ENCODE results near the gene FBXO44.

GRCh38 chr1:11634365-11635192 is 20.1 kb upstream of the FBXO44 start:
- no peak for TF ChIP-seq CTCF (IDR thresholded peaks at IDR 0.05)
- no peak for TF ChIP-seq POLR2A (IDR thresholded peaks at IDR 0.05; ENCODE audit: low read length)
- no peak for TF ChIP-seq REST (IDR thresholded peaks at IDR 0.05)
- no peak for TF ChIP-seq JUN (IDR thresholded peaks at IDR 0.05)
- TF ChIP-seq FOXS1 (CRISPR knock-in tag; IDR thresholded peaks at IDR 0.05): no peak
- TF ChIP-seq E2F6 (IDR thresholded peaks at IDR 0.05; ENCODE audit: borderline replicate concordance, low read depth): no peak
- no peak for TF ChIP-seq MAFK (IDR thresholded peaks at IDR 0.05; ENCODE audit: partially characterized antibody)
- no peak for TF ChIP-seq MAX (IDR thresholded peaks at IDR 0.05)
- TF ChIP-seq ZNF302 (CRISPR knock-in tag; IDR thresholded peaks at IDR 0.05): no peak
- TF ChIP-seq USF2 (IDR thresholded peaks at IDR 0.05): no peak
- no peak for TF ChIP-seq CEBPB (IDR thresholded peaks at IDR 0.05)
- TF ChIP-seq EP300 (IDR thresholded peaks at IDR 0.05): no peak
- TF ChIP-seq RAD21 (conservative IDR thresholded peaks at IDR 0.05 in 1 of 2, IDR thresholded peaks at IDR 0.05 in 1 of 2): no peak
